Germinal center (tissue), 1 donor: ENCODE measurements around the gene PRR7.
A peak's percentile ranks its signal among the peaks of the same experiment; 100 is the strongest.
"Not testable (repeated sequence)": the region's sequence is repeated elsewhere in the genome, so short reads cannot be mapped to it uniquely, and the experiment has no call there.

ENCODE experiments used
- DNase-seq: peaks from one replicate; pipeline ENCODE4 v3.0.0; 2012; ENCODE audit warnings: mixed read lengths, low spot score

Gene PRR7, protein sequence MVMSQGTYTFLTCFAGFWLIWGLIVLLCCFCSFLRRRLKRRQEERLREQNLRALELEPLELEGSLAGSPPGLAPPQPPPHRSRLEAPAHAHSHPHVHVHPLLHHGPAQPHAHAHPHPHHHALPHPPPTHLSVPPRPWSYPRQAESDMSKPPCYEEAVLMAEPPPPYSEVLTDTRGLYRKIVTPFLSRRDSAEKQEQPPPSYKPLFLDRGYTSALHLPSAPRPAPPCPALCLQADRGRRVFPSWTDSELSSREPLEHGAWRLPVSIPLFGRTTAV

DNA sequence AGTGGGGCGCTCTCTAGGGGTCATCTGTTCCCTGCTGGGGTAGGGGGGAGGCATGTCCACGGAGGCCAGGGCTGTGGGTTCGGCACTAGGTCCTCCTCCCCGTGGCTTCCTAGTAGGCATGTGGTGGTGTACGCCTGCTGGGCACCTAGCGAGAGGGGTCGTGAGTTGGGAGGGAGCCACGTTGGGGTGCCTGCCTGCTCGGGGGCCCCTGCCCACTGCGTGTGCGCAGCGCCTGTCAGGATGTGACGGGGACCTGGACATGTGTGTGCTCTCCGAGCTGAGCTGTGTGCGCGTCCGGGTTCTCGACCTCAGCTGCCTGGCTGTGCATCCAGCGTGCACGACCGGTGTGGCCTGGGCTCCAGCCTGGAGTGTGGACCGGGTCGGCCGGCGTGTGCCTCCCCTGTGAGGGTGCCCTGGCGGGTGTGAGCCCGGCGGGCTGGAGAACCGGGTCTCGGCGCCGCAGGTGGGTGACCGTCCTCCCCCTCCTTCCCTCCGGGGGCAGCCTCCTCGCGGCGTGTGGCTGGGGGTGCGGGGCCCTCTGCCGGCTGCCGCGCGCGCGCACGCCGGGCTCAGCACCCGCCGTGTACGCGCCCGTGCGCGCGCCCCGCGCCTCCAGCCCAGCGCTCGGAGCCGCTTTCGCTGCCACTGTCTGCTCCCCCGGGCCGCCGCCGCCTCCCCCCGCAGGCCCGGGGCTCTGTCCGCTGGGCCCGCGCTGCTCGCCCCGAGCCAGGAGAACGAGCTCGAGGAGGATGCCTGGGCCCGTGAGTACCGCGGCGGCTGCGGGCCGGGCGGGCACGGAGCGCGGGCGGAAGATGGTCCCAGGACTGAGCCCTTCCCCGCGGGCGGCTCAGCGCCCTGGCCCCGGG, at the start of gene PRR7:
Gene PRR7 (plus strand): TSS at position 615 of the 866 bp plus-strand sequence. CDS start 8,254 bp downstream, outside the sequence.
- DNase-seq, result peak; percentile 85

DNA sequence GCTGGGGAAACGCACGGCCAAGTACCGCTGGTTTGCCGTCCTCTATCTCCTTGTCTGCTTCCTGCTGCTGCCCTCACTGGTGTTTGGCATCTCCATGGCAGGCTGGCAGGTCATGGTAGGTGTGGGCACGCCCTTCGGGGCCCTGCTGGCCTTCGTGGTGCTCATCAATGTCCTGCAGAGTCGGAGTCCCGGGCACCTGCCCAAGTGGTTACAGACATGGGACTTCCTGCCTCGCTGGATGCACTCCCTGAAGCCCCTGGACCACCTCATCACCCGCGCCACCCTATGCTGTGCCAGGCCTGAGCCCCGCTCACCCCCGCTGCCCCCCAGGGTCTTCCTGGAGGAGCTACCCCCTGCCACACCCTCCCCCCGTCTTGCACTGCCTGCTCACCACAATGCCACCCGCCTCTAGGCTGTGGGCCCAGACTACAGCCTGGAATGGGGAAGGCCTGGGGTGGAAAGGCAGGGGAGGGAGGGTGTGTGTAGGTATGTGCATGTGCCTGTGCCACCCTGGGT, 48.7 kb upstream of the PRR7 start:
- DNase-seq, result no peak

DNA sequence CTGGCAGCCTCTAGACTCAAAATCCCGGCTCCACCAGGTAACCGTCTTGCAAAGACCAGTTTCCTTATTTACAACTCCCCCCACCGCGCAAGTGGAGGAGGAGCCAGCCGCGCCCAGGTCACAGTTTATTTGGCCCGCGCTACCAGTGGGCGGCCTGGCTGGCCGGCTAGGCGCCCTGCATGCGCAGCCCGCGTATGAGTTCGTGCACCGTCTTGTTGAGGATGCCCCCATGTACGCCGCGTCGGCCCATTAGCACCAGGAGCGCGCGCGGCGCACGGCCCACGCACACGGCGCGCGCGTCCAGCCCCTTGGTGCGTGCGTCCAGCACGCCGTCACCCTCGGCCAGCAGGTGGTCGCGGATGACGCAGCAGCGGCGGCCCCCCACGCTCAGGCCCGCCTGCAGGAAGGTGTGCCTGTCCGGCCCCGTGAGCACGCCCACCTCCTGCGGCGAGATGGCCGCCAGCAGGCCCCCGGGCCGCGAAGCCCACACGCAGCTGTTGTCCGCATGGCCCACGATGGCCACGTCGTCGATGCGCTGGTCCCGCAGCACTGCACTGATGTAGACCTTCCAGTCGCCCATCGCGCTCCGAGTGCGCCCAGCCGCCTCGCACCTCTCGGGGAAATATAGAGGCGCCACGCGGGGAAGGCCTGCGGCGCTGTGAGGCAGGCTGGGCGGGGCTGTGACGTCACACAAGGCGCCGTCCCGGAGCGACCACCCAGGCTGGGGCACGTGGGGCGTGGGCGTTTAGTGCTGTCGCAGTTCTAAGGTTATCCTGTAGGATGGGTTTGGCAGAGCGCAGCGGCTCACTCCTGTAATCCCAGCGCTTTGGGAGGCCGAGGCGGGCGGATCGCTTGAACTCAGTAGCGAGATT, 46.4 kb upstream of the PRR7 start, which contains the start of gene PFN3:
Gene PFN3 (minus strand): TSS at position 665 of the 872 bp plus-strand sequence. CDS start 85 bp downstream, at position 580.
- DNase-seq, result no peak

DNA sequence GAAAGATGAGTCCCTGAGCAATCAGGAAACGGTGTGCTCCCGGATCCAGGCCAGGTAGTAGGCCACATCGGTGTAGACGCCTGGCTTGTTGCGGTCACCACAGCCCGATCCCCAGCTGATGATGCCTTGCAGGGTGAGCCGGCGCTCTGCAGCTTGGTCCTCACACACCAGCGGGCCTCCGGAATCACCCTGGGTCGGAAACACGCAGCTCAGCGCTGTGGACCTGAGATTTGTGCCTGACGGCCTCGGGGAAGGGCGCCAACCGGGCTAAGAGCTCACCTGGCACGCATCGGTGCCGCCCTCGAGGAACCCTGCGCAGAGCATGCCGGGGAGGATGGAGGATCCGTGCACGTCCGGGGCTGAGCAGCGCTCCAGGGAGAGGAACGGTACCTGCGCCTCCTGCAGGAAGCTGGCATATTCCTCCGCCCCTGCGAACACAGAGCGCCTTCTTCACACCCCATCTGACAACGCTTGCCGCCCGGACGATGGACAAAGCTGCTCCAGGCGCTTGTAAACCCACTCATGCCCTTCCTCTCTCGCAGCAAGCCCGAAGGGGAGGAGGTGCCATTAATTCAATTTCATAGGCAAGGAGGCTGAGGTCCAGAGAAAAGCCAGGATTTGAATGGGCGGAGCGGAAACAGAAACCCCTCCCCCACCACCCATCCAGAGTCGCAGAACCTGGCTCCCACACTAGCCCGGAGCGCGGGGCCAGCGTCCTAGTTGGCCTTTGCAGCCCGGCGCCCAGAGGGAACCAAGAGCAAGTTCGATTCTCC, 44.2 kb upstream of the PRR7 start:
- DNase-seq, result peak; percentile 61

DNA sequence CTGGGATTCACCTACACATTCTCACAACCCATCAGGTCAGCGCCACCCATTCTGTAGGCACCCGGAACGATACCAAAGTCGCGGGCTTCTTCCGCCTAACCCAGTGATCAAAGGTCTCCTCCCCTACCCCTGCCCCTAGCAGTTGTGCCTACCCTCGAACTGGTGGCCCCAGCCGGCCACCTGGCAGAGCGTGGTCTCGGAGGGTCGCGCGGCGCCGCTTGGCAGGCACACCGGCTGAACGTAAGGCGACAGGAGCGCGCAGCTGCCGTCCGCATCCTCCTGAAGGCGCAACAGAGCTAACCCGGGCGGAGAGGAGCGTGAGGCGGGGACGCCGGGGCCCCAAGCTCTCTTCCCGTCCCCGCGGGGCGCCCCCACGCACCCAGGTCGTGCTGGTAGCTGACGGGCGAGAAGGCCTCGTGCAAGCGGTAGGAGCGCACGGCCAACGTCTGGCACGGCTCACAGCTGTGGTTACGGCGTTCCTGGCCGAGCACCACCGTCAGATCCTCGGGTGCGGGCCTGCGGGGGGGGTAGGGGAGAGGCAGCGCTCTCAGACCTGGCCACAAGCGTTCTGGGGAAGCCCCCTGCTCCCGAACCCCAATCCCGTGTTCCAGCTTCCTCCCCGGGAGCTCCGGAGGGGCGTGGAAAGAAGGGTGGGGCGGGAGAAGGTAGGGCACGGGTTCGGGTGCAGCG, 43.4 kb upstream of the PRR7 start:
- no peak for DNase-seq

DNA sequence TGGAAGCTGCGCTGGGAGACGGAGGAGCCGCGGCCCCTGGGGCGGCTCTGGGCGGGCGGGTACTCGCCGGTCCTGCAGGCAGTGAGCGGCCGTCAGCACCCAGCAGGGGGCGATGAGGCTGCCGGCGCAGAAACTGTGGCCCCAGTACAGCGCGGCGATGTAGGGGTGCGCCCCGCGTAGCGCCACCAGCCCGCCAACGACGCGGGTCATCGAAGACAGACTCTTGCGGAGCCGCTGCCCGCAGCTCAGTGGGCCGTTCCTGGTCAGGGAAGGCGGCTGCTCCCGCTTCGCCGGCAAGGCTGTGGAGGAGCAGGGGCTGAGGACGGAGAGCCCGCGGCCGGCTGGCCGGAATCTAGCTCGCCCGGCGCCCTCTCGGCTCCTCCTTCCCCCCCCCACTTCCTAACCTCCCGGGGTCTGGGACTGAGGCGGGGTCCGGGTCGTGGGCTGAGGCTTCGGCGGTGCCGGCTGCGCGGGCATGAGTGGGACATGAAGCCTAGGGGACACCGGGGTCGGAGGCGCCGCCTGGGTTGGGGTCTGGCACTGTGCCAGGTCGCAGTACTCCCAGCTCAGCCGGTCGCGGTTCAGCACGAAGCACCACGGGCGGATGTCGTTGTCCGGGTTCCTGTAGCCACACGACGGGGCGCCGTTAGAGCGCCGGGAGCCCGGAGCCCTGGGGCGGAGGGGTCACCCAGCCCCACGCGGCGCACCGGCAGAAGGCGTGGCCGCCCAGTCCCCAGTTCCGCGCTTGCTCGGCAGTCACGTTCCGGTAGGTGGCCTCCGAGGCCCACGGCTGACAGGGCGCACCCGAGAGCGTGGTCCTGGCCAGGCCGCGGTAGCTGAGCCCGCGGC, 42.6 kb upstream of the PRR7 start:
- DNase-seq, result peak; percentile 89

DNA sequence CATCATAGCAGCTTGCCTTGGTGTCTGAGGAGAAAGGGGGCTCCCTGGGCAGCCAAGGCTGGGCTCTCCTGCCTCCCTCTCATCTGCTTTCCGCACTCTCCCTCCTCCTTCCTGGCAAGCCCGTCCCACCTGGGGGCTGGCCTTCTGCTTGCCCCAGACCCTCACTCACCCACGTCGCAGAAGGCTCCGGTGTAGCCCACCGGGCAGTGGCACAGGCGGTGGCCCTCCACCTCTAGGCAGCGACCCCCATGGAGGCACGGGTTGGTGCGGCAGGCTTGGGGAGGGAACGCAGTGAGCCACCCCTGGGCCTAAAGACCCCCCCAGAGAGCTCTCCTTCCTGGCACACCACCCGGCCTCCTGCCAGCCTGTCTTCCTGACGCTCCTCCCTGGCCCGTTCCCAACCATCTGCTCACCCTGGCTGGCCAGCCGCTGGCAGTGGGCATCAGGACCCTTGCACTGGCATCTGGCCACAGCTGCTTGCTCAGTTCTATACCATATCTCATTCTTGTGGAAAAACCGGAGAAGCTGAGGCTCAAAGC, 41.9 kb upstream of the PRR7 start:
- DNase-seq, result no peak

DNA sequence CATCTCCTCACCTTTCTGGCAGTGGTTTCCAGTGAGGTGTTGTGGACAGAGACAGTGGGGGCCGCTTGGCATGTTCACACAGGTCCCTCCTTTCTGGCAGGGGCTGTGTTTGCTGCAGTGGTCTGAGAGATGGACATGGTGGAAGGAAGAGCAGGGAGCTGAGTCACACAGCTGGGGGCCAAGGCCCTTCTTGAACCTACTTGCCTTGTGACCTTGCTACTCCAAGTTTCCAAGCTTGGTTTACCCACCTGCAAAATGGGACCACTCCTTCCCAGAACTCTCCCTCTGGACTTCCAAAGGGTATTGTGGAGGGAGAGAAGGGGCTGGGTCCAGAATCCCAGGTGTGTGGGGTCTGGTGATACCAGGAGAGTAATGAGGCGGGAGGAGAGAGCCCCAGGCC, 41.3 kb upstream of the PRR7 start:
- no peak for DNase-seq

DNA sequence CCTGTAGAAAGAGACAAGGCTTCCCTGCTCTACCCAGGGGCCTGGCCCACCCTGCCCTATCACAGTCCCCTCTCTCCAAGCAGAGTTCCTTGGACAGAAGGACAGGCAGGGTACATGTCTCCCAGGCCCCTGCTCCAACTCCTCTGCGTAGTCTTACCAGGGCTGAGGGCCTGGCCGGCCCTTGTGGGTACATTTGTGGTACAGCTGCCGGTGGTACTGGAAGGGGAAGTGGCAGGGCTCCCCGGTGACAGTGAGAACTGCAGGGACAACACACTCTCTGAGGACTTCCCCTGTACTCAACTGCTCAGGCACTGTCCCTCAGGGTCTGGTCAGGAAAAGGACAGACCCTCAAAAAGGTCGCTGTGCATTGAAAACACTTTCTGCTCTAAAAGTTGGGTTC, 40.8 kb upstream of the PRR7 start:
- DNase-seq, result no peak

DNA sequence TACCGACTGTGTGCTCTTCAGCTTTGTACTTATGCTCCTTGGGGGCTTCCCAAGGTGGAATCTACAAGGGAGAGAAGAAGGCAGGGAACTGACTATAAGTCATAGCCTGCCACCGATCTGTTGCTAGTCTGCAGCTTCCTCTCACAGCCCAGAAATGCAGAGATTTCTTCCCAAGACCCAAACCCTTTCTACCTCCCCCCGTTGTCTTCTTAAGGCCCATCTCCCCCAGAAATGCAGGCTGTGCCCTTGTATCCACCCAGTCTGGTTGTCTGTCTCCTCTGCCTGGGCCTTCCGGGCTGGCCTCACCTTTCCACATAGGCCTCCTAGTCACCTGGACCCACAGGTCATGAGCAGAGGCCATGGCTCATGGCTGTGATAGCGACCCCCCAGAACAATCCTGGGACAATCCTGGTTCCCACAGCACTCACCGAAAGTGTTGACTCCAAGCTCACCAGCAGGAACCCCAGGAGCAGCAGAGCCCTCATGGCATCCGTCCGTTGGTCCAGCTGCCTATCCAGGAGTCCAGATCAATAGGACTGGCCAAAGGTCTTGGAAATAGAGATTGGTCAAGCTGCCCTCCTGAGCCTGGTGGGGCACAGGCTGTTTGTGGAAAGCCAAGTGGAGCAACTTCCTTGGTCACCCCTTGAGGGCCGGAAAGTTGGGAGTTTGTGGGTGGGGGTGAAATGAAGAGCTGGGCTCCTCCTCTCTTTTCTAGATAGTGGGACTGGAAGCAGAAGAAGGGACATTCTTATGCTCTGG, 37.4 kb upstream of the PRR7 start, which contains the start of gene F12:
Gene F12 (minus strand): TSS at position 522 of the 759 bp plus-strand sequence. CDS start 37 bp downstream, at position 485.
- DNase-seq, result no peak

DNA sequence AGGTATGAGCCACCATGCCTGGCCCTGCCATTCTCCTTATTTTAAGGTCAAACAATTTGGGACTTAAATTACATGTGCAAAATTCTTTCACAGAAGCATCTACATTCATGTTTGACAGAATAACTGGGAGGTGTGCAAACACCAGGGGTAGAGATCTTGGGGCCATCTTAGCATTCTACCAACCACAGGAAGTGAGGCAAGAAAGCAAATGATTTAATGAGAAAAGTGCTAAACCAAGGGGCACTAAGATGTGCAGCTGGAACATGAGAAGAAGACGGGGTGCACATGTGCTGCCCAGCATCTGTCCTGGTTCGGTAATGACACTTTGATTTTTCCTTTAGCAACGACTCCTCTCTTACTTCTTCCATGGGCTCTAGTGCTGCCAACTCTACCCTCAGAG, 36.0 kb upstream of the PRR7 start:
- DNase-seq, result no peak

DNA sequence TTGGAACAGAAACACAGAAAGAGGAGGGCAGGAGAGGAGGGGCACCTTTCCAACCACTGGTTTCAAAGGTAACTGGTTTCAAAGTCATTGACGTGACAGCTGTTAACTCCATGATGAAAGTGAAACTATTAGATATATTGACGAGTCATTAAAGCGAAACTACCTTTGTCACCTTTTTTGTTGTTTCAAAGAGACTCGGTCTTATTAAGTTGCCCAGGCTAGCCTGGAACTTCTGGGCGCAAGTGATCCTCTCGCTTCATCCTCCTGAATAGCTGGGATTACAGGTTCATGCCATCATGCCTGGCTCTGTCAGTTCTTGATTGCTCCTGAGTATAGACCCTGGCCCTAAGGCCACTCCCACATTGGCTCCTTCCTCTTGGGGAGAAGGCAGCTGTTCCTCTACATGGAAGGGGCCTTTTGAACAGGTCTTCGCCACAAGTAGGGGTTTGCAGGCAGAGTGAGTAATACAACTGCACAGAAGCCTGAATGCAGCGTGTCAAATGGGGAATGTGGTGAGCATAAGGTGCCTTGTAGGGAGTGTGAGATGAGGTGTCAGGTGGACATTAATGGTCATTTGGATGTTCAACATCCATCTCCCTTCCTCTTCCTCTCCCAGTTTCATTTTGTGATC, 33.9 kb upstream of the PRR7 start:
- no peak for DNase-seq

DNA sequence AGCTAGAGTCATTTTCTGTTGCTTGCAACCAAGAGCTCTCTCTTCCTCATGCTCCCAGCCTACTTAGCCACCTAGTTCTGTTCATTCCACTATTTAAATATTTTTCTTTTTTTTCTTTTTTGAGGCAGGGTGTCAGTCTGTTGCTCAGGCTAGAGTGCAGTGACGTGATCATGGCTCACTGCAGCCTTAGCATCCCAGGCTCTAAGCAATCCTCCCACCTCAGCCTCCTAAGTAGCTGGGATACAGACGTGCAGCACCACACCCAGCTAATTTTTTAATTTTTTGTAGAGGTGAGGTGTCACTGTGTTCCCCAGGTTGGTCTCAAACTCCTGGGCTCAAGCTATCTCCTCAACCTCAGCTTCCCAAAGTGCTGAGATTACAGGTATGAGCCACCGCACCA, 32.1 kb upstream of the PRR7 start:
- no peak for DNase-seq

DNA sequence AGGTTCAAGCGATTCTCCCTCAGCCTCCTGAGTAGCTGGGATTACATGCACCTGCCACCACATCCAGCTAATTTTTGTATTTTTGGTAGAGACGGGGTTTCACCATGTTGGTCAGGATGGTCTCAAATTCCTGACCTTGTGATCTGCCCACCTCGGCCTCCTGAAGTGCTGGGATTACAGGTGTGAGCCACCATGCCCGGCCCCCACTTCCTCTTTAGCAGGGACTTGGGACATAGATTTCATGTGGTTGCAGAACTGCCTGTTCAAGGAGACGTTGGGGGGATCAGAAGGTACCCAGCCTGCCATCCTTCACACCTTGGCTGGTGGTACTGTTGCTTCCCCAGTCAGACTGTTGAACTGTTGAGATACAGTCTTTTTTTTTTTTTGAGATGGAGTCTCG, 29.5 kb upstream of the PRR7 start:
- DNase-seq, result not testable (repeated sequence)

DNA sequence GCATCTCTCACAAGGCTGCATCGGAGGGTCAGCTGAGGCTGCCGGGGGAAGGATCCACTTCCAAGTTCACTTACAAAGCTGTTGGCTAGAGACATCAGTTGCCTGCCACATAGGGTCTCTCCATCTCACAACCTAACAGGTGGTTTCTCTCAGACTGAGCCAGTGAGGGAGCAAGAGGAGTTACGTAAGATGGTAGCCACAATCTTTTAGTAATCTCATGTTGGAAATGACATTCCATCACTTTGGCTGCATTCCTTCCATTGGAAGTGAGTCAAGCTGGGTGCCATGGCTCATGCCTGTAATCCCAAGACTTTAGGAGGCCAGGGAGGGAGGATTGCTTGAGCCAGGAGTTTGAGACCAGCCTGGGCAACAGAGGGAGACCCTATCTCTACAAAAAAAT, 27.6 kb upstream of the PRR7 start:
- DNase-seq, result no peak

DNA sequence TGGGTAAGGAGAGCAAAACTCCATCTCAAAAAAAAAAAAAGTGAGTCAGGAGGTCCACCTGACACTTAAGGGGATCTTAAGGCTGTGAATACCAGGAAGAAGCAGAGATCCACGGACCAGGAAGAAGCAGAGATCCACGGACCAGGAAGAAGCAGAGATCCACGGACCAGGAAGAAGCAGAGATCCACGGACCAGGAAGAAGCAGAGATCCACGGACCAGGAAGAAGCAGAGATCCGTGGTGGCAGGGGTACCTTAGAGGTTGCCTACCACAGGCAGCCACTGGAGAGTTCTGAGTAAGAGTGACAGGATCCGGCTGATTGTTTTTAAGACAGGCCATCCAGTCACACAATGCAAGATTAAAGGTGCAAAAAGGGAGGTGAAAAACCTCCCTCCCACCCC, 26.1 kb upstream of the PRR7 start:
- not testable (repeated sequence) for DNase-seq

DNA sequence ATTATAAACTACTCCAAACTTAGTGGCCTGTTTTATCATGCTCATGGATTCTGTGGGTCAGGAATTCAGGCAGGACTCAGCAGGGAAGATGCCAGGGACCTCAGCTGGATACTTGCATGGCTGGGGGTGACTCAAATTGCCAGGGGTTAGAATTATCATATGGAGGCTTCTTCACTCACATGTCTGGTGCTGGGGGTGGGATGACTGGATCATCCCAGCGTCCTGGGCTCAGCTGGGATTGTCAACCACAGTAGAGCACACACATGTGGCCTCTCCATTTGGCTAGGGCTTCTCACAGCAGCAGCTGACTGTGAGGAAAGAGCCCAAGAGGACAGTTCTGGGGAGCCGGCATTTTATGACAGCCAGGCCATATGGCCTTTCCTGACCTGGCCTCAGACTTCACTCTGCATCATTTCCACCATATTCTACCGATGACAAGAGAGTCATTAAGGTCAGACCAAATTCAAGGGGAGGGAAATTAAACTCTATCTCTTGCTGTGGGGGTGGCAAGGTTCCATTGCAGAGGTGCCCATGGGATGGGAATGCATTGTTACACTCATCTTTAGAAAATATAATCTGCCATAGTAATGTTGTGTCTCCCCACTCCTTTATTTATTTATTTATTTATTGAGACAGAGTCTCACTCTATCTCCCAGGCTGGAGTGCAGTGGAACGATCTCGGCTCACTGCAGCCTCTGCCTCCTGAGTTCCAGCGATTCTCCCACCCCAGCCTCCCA, 25.4 kb upstream of the PRR7 start:
- DNase-seq, result no peak
